Stimulated activated naive CD8-positive, alpha-beta T cell treated with anti-CD3 and anti-CD28 coated beads, Interleukin-15, amount 100 ng/mL, for 72 hours (primary cell): ENCODE results near the gene FARP1.

Experiments used
- ATAC-seq: fragments of 150-1000 bp; cut with Tn5 transposase; 2 replicates; pipeline ENCODE4 v1.10.0; 2021; ENCODE audit warnings: mild to moderate bottlenecking, moderate library complexity
- DNase-seq, 2 donors: peaks; one replicate each; pipeline ENCODE4 v3.0.0; 2021 to 2022
- H3K27ac Mint-ChIP-seq, 2 donors: one replicate each; pipeline ENCODE4 v1.8.0; 2022; ENCODE audit warnings: mild to moderate bottlenecking in 2 of 2, mixed read lengths in 2 of 2, moderate library complexity in 2 of 2
- H3K27me3 Mint-ChIP-seq: one replicate; pipeline ENCODE4 v1.8.0; 2022; ENCODE audit warnings: mixed read lengths
- H3K4me1 Mint-ChIP-seq: one replicate; pipeline ENCODE4 v1.8.0; 2022; ENCODE audit warnings: mild to moderate bottlenecking, mixed read lengths
- H3K4me3 Mint-ChIP-seq, 2 donors: one replicate each; pipeline ENCODE4 v1.8.0; 2022; ENCODE audit warnings: mild to moderate bottlenecking in 2 of 2, mixed read lengths in 2 of 2, moderate library complexity in 1 of 2
- H3K9me3 Mint-ChIP-seq, 2 donors: one replicate each; pipeline ENCODE4 v1.8.0; 2022; ENCODE audit warnings: mixed read lengths in 2 of 2

FARP1 gene

DNA sequence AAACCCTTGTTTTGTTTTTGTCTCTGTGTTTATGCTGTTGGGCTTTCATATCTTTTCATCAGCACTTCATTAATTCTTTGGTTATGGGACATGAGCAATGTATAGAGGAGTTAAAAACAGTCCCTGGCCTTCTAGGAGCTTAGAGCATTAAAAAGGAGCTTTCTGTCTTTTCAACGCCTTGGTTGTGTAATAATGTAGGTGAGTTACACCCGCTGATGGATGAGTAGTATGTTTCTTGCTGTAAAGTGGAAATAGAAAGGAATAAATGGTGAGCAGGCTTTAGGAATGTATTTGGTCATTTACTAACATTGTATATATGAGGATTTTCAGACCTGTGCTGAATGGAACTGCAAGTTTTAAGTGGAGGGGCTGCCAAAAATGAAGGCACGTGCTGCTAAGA is 155.7 kb downstream of the FARP1 start:
- ATAC-seq (no peak), DNase-seq (no peak)
- Mint-ChIP-seq H3K9me3 (no peaks in the 10 kb centered on the region), H3K27ac (no peak overlapping the region), H3K4me1 (no peaks in the 10 kb centered on the region), H3K27me3 (peaks cover 22% of the 10 kb centered on the region), H3K4me3 (no peak overlapping the region)

GRCh38 chr13:98299235-98299965 is 156.5 kb downstream of the FARP1 start:
- H3K27me3 Mint-ChIP-seq = peaks cover 22% of the 10 kb centered on the region
- DNase-seq (no peak), ATAC-seq (no peak)
- no peak overlapping the region for H3K27ac Mint-ChIP-seq
- H3K9me3 Mint-ChIP-seq = no peaks in the 10 kb centered on the region
- no peaks in the 10 kb centered on the region for H3K4me1 Mint-ChIP-seq
- no peak overlapping the region for H3K4me3 Mint-ChIP-seq

DNA sequence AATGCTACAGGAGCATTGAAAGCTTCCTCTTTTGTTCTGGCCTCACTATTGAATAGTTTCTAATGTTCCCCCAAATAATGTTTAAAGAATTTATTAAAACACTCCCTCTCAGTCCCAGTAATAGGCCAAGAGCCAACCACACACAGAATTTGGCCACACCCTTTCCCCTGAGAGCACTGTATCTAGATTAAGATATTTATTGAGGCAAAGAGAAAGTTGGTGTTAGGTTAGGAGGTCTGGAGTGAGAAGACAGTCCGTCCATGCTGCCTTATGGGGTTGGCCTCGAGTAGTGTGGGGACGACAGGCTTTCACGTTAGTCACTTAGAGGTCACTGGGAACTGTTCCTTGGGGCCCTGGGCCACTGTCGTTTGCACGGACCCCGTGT is 157.1 kb downstream of the FARP1 start:
- Mint-ChIP-seq H3K27me3 (peaks cover 22% of the 10 kb centered on the region), H3K9me3 (no peaks in the 10 kb centered on the region), H3K27ac (no peak overlapping the region), H3K4me1 (no peaks in the 10 kb centered on the region), H3K4me3 (no peak overlapping the region)
- ATAC-seq (no peak), DNase-seq (no peak)

GRCh38 chr13:98300956-98301641 is 158.2 kb downstream of the FARP1 start:
- H3K4me3 Mint-ChIP-seq = no peak overlapping the region
- no peak for DNase-seq
- no peak overlapping the region for H3K27ac Mint-ChIP-seq
- H3K4me1 Mint-ChIP-seq = no peaks in the 10 kb centered on the region
- no peak for ATAC-seq
- peaks cover 22% of the 10 kb centered on the region for H3K27me3 Mint-ChIP-seq
- H3K9me3 Mint-ChIP-seq = no peaks in the 10 kb centered on the region

GRCh38 chr13:98301721-98302120 is 158.8 kb downstream of the FARP1 start:
- H3K4me3 Mint-ChIP-seq = no peak overlapping the region
- H3K9me3 Mint-ChIP-seq = no peaks in the 10 kb centered on the region
- no peaks in the 10 kb centered on the region for H3K4me1 Mint-ChIP-seq
- peaks cover 17% of the 10 kb centered on the region for H3K27me3 Mint-ChIP-seq
- no peak overlapping the region for H3K27ac Mint-ChIP-seq
- ATAC-seq = no peak
- DNase-seq = no peak

- no peaks in the 10 kb centered on the region for H3K27me3 Mint-ChIP-seq
- no peaks in the 10 kb centered on the region for H3K4me1 Mint-ChIP-seq
- ATAC-seq (no peak), DNase-seq (no peak)
- no peaks in the 10 kb centered on the region for H3K9me3 Mint-ChIP-seq
- H3K27ac Mint-ChIP-seq = no peak overlapping the region
- no peak overlapping the region for H3K4me3 Mint-ChIP-seq
These were observed 161.0 kb downstream of the FARP1 start for GRCh38 chr13:98303858-98304257.

DNA sequence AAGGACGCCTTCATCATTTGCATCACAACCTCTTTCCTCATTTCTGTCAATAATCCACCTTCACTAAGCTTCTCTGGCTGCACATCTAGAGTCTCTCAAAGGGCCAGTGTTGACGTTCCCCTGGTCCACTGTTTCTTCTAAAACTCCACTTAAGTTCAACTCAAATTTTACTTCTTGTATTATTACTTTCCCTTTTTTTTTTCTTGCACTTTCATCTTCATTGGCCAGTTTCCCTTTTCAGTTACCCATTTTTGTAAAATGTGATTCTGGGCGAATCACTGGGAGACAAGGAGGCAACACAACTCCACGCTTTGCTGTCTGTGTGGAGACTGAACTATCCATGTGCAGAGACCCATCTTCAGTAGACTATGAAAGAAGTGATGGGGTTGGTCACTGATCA is 162.8 kb downstream of the FARP1 start:
- Mint-ChIP-seq H3K4me1 (no peaks in the 10 kb centered on the region), H3K27ac (no peak overlapping the region), H3K27me3 (no peaks in the 10 kb centered on the region), H3K4me3 (no peak overlapping the region), H3K9me3 (no peaks in the 10 kb centered on the region)
- no peak for ATAC-seq
- DNase-seq = no peak

DNA sequence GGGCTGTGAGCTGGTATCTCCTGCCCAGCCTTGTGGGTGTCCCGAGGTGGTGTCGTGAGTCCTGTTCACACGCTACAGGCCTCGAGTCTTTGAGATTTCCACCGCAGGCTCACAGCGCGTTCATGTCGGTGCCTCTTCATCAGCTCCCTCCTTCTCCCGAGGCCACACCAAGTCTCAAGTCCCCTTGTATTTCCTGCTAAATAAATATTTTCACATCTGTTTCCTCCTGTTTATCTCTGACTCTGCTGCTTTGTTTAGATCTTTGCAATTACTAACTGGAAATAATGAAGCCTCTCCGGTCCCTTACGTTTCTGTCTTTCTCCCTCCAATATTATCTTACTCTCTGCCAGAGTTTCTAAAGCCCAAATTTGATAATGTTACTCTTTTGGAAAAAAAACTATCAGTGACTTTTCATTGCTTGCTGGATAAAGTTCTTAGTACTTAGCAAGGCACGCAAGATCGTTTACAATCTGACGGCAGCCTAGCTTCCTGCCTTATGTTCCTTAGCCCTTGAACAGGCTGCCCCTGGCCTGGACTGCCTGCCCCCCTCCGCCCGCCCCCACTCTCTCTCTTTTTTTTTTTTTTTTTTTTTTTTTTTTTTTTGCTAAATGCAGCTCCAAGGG is 164.7 kb downstream of the FARP1 start:
- Mint-ChIP-seq H3K27me3 (no peaks in the 10 kb centered on the region), H3K9me3 (no peaks in the 10 kb centered on the region), H3K4me1 (no peaks in the 10 kb centered on the region), H3K27ac (no peak overlapping the region), H3K4me3 (no peak overlapping the region)
- no peak for ATAC-seq
- DNase-seq = no peak

DNA sequence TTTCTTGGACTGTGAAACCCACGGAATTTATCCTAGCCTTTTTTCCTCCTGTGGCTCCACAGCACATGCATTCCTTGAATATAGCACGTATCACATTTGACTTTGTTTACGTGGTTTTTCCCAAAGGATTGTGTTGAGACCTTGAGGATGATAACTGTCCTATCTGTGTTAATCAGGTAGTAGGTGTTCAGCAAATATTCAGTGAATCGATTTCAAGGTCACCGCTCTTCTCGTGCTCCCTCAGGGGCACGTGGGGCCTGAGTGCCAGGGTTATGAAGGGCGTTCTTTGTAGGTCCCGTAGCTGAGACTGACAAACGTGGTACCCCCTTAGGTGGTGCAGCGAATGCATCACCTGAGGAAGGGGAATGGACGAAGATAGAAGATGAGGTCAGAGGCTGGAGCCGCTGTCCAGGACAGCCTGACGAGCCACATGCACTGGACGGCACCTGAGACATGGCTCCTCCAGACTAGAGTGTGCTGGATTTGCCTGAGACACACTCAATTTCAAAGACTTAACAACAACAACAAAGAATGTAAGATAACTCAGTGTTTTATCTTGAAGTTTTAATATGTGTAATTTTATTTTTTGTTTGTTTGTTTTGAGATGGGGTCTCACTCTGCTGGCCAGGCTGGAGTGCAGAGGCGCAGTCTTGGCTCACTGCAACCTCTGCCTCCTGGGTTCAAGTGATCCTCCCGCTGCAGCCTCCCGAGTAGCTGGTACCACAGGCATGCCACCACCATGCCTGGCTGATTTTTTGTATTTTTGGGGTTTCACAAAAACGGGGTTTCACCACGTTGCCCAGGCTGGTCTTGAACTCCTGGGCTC is 165.4 kb downstream of the FARP1 start:
- H3K27ac Mint-ChIP-seq = no peak overlapping the region
- H3K9me3 Mint-ChIP-seq = no peaks in the 10 kb centered on the region
- H3K27me3 Mint-ChIP-seq = no peaks in the 10 kb centered on the region
- H3K4me1 Mint-ChIP-seq = no peaks in the 10 kb centered on the region
- ATAC-seq (no peak), DNase-seq (no peak)
- no peak overlapping the region for H3K4me3 Mint-ChIP-seq

GRCh38 chr13:98309569-98310335 is 166.9 kb downstream of the FARP1 start:
- H3K27ac Mint-ChIP-seq = no peak overlapping the region
- DNase-seq (no peak), ATAC-seq (no peak)
- H3K27me3 Mint-ChIP-seq = no peaks in the 10 kb centered on the region
- no peaks in the 10 kb centered on the region for H3K4me1 Mint-ChIP-seq
- H3K9me3 Mint-ChIP-seq = no peaks in the 10 kb centered on the region
- no peak overlapping the region for H3K4me3 Mint-ChIP-seq

GRCh38 chr13:98310485-98311199 is 167.7 kb downstream of the FARP1 start:
- DNase-seq (no peak), ATAC-seq (no peak)
- H3K4me3 Mint-ChIP-seq = no peak overlapping the region
- no peak overlapping the region for H3K27ac Mint-ChIP-seq
- H3K9me3 Mint-ChIP-seq = no peaks in the 10 kb centered on the region
- no peaks in the 10 kb centered on the region for H3K4me1 Mint-ChIP-seq
- H3K27me3 Mint-ChIP-seq = no peaks in the 10 kb centered on the region

DNA sequence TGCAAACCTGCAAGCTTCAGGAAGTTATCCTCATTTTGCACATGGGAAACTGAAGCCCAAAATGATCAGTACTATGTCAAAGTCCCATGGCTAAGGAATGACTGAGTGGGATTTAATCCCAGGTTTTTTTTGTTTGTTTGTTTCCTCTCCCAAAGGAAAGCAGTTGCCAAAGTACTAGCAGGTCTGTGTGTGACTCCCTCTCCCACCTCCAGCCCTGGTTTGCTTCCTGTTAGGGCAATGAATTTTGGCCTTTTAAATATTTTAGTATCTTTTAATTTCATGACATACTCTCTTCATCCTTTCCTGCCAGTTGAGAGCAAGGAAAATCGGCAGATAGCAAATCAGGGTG is 168.3 kb downstream of the FARP1 start:
- H3K4me3 Mint-ChIP-seq = no peak overlapping the region
- no peak overlapping the region for H3K27ac Mint-ChIP-seq
- no peaks in the 10 kb centered on the region for H3K4me1 Mint-ChIP-seq
- ATAC-seq = no peak
- DNase-seq = no peak
- no peaks in the 10 kb centered on the region for H3K27me3 Mint-ChIP-seq
- H3K9me3 Mint-ChIP-seq = no peaks in the 10 kb centered on the region

- no peak for DNase-seq
- H3K27ac Mint-ChIP-seq = no peak overlapping the region
These were observed 169.7 kb downstream of the FARP1 start for GRCh38 chr13:98312606-98313005.

GRCh38 chr13:98313023-98313921 is 170.4 kb downstream of the FARP1 start:
- Mint-ChIP-seq H3K4me1 (no peaks in the 10 kb centered on the region), H3K27ac (no peak overlapping the region), H3K9me3 (no peaks in the 10 kb centered on the region), H3K4me3 (no peak overlapping the region), H3K27me3 (peaks cover 9% of the 10 kb centered on the region)
- ATAC-seq (no peak), DNase-seq (no peak)

More at GRCh38 chr13:98312606-98313005, 169.7 kb downstream of the FARP1 start:
- no peaks in the 10 kb centered on the region for H3K4me1 Mint-ChIP-seq
- peaks cover 2% of the 10 kb centered on the region for H3K27me3 Mint-ChIP-seq
- no peak for ATAC-seq
- H3K4me3 Mint-ChIP-seq = no peak overlapping the region
- H3K9me3 Mint-ChIP-seq = no peaks in the 10 kb centered on the region
